ENCODE measurements around the gene SH3BP5.
"Not testable (repeated sequence)": the region's sequence is repeated elsewhere in the genome, so short reads cannot be mapped to it uniquely, and the experiment has no call there.

SH3BP5 gene, protein sequence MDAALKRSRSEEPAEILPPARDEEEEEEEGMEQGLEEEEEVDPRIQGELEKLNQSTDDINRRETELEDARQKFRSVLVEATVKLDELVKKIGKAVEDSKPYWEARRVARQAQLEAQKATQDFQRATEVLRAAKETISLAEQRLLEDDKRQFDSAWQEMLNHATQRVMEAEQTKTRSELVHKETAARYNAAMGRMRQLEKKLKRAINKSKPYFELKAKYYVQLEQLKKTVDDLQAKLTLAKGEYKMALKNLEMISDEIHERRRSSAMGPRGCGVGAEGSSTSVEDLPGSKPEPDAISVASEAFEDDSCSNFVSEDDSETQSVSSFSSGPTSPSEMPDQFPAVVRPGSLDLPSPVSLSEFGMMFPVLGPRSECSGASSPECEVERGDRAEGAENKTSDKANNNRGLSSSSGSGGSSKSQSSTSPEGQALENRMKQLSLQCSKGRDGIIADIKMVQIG

DNA sequence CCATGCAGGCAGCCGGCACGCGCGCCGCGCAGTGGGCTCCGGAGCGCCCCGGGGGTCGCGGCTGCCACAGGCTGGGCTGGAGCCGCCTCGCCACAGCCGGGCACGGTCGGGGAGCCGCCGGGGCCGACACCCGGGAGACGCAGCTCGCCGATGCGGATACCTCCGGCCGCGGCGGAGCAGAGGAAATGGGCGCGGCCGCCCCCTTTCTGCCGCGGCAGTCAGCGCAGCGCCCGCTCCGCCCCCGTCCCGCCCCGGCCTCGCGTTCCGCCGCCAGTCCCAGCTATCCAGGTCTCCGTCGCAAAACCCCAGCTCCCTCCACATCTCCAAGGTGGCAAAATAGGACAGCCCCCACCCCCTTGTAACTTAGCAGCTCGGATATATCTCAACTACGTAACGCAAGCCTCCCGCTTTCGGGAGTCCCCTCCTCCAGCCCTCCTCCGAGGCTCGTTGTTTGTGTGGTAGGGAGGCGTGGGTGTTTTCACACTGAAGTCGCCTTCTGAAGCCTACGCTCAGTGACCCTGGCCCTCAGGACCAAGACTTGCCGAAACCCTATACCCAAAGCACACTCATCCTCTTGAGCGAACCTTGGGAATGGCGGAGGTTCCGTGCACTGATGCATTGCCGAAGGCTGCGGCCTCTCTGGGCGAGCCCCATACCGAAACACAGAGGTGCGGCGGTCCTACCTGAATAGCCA lies at the start of gene SH3BP5:
Gene SH3BP5, minus strand, starts transcription at position 182 of the 694 bp plus-strand sequence. Its CDS starts 178 bp downstream, at position 4.
- DNase-seq, result no peak

DNA sequence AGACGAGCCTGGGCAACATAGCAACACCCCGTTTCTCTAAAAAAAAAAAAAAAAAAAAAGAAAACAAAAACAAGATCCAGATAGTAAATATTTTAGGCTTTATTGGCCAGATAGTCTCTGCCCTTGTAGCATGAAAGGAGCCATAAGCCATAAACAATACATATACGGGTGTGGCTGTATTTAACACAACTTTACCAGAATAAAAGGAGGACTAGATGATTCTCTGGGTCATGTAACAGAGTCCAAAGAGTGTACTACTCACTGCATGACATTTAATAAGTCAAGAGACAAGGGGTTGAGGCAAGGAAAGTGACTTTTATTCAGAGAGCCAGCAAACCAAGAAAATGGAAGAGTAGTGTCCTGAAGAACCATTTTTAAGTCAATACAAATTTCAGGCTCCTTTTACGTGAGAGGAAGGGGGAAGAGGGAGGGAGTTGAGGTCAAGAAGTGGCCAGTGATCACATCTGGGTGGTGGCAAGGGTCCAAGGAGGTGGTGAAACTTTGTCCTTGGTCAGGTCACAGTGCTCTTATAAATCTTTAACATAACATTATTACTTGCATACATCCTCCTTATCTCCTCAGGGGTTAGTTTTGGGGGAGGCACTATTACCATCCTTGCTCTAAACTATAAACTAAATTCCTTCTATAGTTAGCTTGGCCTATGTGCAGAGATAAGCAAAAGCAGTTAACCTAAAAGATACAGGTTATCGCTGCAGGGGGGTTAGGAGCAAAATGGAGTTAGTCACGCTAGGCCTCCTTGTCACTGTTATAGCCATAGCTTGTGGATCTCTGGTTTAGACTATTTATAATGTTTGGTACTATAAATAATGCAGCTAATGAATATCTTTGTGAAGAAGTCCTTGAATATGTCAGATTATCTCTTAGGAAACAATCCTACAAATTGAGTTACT lies 48.8 kb upstream of the SH3BP5 start:
- DNase-seq, result no peak

DNA sequence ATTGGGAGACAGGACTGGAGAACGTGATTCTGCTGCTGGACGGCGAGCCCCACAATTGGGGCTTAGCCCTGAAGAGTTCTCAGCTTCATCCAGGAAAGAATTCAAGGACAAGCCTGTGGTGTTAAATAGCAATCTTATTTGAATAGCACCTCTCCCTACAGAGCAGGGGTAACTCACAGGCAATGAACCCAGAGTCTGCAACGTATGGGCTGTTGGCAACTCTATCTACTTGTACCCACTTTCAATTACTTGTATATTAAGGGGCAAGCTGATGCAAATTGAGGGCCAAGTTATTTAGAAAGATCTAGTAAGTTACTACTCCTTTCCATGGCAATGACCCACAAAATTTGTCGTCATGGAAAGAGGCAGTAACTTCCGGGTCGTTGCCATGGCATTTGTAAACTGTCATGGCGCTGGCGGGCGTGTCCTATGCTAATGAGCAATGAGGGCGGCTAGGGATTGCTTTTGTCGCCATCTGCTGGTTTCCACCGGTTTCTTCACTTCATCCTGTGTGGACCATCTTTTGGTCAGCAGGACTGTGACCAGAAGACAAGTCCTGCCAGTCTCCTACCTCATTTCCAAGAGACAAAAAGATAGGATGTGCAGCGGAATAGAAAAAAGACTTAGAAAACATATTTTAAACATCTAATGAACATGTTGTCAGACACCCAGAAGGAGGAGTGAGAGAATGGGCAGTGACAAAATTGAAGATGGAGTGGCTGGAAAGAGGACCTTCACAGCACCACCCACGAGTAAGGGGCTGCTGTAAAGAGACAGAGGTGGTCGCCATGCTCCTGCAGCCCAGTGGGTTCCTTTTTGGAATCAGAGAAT lies 45.8 kb upstream of the SH3BP5 start:
- DNase-seq, result peak; percentile 57

DNA sequence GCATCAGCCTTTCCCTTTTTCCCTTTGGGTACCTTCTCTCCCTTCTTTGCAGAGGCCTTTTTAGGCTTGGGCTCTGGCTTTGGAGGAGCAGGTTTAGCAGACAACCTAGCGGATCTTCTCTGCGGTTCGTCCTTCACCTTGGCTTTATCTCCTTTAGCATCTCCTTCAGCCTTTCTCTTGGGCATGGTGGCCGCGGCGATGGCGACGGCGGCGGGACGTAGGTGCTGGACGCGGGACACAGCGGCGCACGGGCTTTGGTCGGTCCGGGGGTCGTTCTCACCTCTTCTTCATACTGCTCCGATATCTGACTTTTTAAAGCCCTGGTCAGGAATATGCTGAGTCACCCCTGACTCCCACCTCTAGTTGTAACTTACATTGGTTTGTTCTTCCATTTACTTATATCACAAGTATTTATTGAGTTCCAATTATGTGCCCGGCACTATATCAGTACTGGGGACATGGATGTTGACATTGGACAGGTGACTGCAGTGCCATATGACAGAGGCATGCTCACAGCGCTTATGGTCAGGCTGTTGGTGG lies 43.1 kb upstream of the SH3BP5 start:
- DNase-seq, result no peak

DNA sequence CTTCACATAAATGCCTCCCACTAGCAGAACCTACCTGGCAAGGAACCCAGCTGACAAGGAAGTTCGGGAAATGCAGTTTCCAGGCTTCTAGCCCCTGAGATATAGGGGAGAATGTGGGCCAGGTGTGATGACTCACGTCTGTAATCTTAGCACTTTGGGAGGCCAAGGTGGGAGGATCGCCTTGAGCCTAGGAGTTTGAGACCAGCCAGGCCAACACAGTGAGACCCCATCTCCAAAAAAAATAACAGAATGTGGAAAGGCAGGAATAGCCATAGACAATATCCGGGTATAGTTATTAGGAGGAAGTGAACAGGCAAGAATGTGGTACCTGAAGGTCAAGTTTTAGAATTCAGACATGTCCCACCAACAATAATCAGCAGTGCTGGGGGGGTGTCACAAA lies 40.5 kb upstream of the SH3BP5 start:
- no peak for DNase-seq

DNA sequence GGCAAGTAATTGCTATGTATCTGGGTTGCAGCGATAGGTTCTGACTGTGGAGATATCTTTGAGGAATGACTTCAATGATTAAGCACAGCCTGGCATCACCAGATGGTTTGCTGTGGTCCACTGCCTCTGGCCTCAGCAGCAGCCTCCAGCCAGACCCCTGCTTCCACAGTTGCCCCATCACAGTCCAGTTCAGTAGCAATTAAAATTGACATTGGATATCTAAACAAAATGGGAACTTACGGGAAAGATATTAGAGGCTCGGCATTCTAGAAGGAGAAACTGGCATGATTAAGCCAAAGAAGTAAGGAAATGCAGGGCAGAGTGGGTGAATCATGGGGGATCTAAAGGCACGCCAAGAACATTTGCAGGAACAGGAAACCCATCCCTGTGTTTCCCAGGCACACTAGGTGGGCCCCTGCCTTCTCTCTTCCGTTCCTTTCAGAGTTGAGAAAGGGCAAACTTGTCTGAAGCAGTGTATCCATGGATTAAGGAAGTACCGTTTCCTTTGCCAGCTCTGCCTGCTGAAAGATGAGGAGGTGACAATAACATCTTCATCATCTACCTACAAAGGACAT lies 36.3 kb upstream of the SH3BP5 start:
- no peak for DNase-seq

DNA sequence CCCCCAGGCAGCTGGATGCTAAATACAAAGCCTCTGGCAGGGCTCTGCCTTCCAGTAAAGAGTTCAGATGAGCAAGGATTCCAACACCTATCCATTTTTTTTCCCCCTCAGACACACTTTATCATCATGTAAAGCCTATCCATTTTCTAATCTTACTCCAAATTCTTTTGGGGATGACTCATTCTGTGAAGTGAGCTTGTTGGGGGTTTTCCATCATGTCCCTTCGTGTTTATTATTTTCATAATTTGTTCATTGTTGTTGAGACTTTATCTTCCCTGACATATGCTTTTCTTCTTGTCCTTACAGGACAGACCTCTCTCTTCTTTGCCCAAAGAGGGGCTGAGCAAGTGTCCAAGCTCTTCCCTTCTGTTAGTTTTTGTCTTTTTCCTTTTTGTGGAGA lies 34.7 kb upstream of the SH3BP5 start:
- DNase-seq, result no peak

DNA sequence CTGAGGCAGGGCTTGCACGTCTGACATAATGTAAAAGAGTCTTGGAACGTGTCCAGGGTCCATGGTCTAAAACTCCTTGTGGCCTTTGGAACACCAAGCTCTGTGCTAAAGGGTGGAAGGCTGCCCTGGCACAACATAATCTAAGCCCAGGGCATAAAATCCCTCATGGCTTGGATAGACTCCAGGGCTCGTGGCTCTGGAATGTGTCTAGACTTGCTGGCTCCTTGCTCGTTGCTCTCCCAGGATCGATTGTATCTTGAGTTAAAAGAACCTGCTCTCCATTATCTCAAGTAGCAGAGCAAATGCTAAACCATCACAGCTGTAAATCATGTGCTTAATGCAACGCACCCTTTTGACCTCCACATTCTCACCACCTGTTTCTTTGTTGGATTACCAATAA lies 31.7 kb upstream of the SH3BP5 start:
- not testable (repeated sequence) for DNase-seq

DNA sequence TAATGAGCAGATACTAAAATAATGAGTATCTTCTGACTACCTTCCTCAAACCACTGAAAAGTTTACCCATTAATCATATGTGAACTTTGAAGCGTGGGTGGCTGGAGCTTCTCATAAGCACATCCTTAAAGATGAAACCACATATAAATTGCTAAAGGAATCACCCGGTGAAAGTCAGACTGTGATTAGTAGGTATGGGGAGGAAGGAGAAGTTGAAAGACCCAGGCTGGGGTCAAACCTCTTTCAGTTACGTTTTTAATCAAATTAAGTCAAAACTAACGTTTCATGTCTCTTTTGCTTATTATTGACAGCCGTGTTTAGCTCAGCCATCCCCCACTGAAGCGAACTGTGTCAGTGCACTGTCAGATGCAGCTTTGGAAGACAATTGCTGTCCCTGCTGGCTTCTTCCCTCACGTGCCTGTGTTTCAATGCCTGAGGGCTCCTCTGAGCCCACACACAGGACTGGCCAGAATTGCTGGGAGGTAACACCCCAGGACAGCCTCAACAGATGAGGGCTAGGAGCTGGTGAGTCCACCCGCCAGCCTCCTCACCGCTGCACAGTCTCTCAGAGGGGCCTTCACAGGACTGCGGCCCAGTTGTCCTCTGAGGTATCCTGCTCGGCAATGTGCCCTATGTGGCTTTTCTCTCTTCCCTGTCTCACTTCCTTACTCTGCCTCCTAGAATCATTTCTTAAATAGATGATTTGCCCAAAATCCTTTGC lies 29.3 kb upstream of the SH3BP5 start:
- DNase-seq, result no peak

DNA sequence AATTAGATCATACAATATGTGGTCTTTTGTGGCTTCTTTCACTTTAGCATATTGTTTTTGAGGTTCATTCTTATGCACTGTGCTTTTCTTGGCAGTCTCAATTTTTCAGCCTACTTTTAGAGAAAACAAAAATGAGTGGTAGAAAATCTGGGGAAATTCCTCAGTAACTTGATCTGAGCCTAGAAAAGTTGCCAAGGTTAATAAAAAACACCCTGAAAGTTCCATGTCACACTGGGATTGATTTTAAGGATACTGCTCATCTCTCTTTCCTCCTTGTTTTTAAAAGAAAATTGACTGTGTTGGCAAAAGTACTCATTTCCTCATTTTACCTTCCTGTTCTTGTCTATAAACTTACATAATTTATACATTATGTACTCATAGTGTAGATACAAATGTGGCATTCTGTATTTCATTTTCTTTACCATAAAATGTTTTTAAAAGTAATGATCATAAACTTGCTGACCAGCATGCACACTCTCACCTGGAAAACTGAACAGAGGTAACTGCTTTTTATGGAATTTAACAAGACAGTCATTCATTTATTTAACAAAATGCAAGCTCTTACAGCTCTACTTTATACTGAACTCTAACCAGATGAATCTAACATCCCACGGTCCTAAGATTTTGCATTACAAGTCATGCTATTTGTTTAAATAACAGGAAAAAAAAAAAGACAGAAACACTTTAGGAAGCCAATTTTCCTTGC lies 28.6 kb upstream of the SH3BP5 start:
- DNase-seq, result no peak

DNA sequence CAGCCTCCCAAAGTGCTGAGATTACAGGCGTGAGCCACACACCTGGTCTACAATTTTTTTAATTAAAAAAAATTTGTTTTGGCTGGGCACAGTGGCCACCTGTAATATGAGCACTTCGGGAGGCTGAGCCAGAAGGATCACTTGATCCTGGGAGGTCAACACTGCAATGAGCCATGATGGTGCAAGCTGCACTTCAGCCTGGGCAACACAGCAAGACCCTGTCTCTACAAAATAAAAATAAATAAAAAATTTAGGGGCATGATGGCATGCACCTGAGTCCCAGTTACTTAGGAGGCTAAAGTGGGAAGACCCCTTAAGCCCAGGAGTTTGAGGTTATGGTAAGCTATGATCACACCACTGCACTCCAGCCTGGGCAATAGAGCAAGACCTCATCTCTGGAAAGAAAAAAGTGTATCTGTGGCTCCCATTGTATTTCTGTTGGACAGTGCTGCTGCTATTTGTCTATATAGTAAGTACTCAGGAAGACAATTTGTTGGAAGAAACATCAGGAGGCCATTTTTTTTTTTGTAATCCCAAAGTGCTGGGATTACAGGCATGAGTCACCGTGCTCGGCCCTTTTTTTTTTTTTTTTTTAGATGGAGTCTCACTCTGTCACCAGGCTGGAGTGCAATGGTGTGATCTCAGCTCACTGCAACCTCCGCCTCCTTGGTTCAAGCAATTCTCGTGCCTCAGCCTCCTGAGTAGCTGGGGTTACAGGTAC lies 27.5 kb upstream of the SH3BP5 start:
- DNase-seq, result no peak

DNA sequence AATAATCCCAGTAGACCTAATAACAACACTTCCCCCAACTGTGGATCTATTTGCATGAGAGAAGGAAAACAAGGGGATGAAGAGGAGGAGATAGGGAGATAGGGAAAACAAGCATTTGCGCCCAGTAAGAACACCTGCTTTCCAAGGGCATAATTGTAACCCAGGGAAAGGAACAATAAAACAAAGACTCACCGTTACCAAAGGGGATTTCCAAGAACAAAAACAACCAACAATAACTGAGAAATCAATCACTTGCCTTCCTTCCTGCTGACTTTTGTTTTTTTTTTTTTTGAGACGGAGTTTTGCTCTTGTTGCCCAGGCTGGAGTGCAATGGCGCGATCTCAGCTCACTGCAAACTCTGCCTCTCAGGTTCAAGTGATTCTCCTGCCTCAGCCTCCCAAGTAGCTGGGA lies 24.3 kb upstream of the SH3BP5 start:
- not testable (repeated sequence) for DNase-seq

DNA sequence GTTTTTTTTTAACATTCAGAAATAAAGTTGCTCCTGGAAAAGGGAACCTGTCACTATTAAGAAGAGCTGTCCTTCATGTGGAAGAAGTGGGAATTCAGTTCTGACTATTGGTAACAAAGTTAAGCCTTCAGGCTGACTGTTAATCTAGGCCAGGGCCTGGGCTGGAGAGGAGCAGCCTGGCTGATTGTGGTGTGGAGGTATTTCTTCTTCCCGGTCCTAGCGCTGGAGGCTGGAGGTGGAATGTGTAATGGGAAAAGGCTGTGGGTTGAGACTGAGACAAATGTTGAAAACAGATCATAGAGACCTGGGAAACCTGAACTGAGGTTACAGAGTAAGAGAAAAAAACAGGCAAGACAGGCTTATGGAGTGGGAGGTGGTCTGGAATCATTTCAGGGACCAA lies 23.8 kb upstream of the SH3BP5 start:
- DNase-seq, result no peak

DNA sequence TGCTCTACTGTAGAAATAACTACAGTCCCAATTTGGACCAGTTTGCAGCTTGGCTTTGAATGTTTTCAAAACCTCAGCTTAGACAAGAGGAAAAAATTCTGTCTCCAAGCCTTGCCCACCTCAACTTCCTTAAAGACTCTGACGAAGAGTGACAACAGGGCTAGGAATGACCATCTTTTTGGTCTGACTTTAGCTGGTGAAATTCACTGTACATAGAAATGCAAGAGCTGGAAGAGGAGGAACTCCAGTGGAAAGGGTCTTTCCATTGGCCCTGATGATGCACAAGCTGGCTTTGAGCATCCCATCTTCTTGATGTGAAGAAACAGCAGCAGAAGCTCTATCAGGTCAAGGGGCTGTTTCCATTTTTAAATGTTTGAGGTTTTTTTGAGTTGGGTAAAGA lies 22.7 kb upstream of the SH3BP5 start:
- DNase-seq, result no peak

DNA sequence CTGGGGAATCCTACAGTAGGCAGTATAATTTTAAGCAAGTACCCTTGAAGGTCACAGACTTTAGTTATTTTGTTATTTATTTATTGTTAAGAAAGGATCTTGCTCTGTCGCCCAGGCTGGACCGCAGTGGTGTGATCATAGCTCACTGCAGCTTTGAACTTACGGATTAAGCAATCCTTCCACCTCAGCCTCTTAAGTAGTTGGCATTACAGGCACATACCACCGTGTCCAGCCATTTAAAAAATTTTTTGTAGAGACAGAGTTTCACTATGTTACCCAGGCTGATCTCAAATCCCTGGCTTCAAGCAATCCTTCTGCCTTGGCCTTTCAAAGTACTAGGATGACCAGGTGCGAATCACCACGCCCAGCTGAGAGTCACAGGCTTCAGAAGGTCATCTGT lies 22.1 kb upstream of the SH3BP5 start:
- no peak for DNase-seq

DNA sequence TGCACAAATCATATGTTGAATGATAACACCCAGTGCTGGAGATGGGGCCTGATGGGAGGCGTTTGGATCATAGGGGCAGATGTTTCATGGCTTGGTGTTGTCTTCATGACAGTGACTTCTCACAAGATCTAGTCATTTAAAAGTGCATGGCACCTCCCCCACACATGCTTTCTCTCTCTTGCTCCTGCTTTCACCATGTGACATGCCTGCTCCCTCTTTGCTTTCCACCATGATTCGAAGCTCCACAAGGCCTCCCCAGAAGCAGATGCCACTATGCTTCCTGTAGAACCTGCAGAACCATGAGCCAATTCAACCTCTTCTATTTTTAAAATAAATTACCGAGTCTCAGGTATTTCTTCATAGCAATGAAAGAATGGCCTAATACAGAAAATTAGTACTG lies 17.8 kb upstream of the SH3BP5 start:
- DNase-seq, result no peak

DNA sequence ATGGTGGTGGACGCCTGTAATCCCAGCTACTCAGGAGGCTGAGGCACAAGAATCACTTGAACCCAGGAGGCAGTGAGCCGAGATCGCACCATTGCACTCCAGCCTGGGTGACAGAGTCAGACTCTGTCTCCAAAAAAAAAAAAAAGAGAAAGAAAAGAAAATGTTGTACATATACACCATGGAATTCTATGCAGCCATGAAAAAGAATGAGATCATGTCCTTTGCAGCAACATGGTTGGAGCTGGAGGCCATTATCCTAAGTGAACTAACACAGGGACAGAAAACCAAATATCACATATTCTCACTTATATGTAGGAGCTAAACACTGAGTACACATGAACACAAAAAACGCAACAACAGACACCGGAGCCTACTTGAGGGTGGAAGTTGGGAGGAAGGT lies 17.1 kb upstream of the SH3BP5 start:
- DNase-seq, result not testable (repeated sequence)

DNA sequence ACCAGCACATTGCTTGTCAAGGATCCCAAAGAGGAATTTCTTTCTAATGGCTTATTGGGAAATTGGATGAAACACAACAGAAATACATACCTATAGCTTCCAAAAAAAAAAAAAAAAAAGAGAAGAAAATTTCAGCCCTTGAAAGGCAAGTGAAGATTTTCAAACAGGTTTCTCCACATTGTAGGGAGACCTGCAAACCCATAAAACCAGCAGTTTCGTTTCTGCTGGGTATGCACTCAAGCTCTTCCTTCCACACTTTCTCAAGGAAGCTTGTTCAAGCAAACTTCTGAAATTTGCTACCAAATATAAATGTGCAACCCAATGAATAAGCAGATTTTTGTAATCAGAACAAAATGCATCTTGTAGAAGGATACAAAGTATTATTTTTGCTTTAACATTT lies 15.9 kb upstream of the SH3BP5 start:
- DNase-seq, result no peak

DNA sequence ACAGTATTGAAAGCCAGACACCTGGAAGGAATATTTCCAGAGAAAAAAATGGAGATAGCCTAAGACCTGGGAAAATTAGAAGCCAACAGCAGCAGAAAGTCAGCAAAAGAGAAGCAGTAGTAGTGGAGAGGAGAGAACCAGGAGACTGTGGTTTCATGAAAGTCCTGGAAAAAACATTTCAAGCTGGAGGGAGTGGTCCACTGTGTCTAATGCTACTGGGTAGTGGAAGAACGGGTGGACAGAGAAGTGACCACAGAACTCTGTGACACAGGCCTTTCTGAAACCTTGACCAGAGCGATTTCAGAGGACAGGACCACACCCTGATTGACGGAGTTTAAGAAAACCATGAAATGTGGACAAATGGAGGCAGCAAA lies 15.3 kb upstream of the SH3BP5 start:
- no peak for DNase-seq

Measured in NCI-H446 treated with DMSO at 0.1 percent for 48 hours (cell line).